CD4-positive, alpha-beta T cell treated with Interleukin-15 for 4 hours (primary cell): ENCODE data around the gene NKAIN2.
"Not testable (repeated sequence)": the region's sequence is repeated elsewhere in the genome, so short reads cannot be mapped to it uniquely, and the experiment has no call there.

Experiments used
- DNase-seq: peaks from one replicate; pipeline ENCODE4 v3.0.0-alpha.2; 2020; ENCODE audit warnings: low spot score

The NKAIN2 gene

GRCh38 chr6:123895806-123896205 is 92.1 kb downstream of the NKAIN2 start:
- no peak for DNase-seq

- no peak for DNase-seq
These were observed 93.2 kb downstream of the NKAIN2 start for GRCh38 chr6:123896869-123897268.

GRCh38 chr6:123897965-123898364 is 94.3 kb downstream of the NKAIN2 start:
- DNase-seq: no peak

GRCh38 chr6:123898665-123899064 is 95.0 kb downstream of the NKAIN2 start:
- DNase-seq: no peak

GRCh38 chr6:123899745-123900144 is 96.1 kb downstream of the NKAIN2 start:
- DNase-seq: no peak

GRCh38 chr6:123901436-123901835 is 97.8 kb downstream of the NKAIN2 start:
- DNase-seq: no peak

- DNase-seq: no peak
These were observed 99.2 kb downstream of the NKAIN2 start for GRCh38 chr6:123902738-123903313.

- DNase-seq: no peak
These were observed 100.6 kb downstream of the NKAIN2 start for GRCh38 chr6:123904228-123904627.

GRCh38 chr6:123908797-123909196 is 105.1 kb downstream of the NKAIN2 start:
- DNase-seq: no peak

GRCh38 chr6:123909989-123910388 is 106.3 kb downstream of the NKAIN2 start:
- no peak for DNase-seq

- no peak for DNase-seq
These were observed 110.2 kb downstream of the NKAIN2 start for GRCh38 chr6:123913863-123914262.

- DNase-seq: not testable (repeated sequence)
These were observed 119.7 kb downstream of the NKAIN2 start for GRCh38 chr6:123923379-123923778.

GRCh38 chr6:123925350-123925749 is 121.7 kb downstream of the NKAIN2 start:
- DNase-seq: no peak

- no peak for DNase-seq
These were observed 122.3 kb downstream of the NKAIN2 start for GRCh38 chr6:123925842-123926399.

GRCh38 chr6:123928529-123928928 is 124.9 kb downstream of the NKAIN2 start:
- no peak for DNase-seq

GRCh38 chr6:123931928-123932327 is 128.3 kb downstream of the NKAIN2 start:
- DNase-seq: no peak

- no peak for DNase-seq
These were observed 136.9 kb downstream of the NKAIN2 start for GRCh38 chr6:123940551-123940950.

GRCh38 chr6:123941855-123942254 is 138.2 kb downstream of the NKAIN2 start:
- DNase-seq: no peak

- no peak for DNase-seq
These were observed 141.7 kb downstream of the NKAIN2 start for GRCh38 chr6:123945386-123945785.

GRCh38 chr6:123953920-123954319 is 150.3 kb downstream of the NKAIN2 start:
- DNase-seq: no peak

GRCh38 chr6:123956492-123957139 is 153.0 kb downstream of the NKAIN2 start:
- no peak for DNase-seq

GRCh38 chr6:123962508-123962907 is 158.8 kb downstream of the NKAIN2 start:
- no peak for DNase-seq

GRCh38 chr6:123965894-123966293 is 162.2 kb downstream of the NKAIN2 start:
- no peak for DNase-seq

- no peak for DNase-seq
These were observed 163.0 kb downstream of the NKAIN2 start for GRCh38 chr6:123966618-123967017.
